Stimulated activated CD4-positive, alpha-beta T cell treated with anti-CD3 and anti-CD28 coated beads, Interleukin-2, amount 100 ng/mL, for 4 hours (primary cell): Measurements from ENCODE around the gene FRAT1.

ENCODE experiments used
- DNase-seq: peaks from one replicate; pipeline ENCODE4 v3.0.0-alpha.2; 2020; ENCODE audit warnings: low read depth

The FRAT1 gene

DNA sequence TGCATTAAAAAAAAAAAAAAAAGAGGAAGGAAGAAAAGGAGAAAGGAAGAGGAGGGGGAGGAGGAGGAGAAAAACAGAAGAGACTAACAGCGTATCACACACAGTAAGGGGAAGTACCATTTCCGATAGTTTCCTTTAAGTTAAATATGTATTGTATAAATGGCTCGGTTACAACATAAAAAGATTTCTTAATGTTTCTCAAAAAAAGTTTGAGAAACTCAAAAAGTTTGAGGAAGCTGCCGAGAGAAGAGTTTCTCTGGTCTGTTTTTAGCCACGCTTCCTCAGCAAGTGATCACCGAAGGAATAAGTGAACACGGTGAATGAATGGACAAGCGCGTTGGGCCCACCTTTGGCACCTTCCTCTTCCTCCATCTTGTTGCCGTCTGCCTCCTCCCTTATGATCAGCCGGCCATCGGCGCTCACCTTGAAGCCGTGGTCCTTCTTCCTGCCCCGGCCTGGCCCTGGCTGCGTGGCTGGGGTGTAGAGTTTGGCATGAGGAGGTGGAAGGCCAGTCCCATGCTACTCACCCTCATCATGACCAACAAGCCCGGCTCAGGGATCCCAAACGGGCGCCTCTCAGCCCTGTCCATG, 46.8 kb downstream of the FRAT1 start:
- no peak for DNase-seq

- DNase-seq = no peak
Measured at GRCh38 chr10:97366572-97366971, 47.5 kb downstream of the FRAT1 start.

- DNase-seq = no peak
Measured at GRCh38 chr10:97367126-97367649, 48.1 kb downstream of the FRAT1 start.
